Fibroblast of the conjunctiva (primary cell): ENCODE measurements around the gene DCDC2.
"Not testable (repeated sequence)": the region's sequence is repeated elsewhere in the genome, so short reads cannot be mapped to it uniquely, and the experiment has no call there.

ENCODE experiments used
- DNase-seq: peaks from one replicate; pipeline ENCODE4 v3.0.0-alpha.2; 2010; ENCODE audit warnings: low read depth

DCDC2 gene

DNA sequence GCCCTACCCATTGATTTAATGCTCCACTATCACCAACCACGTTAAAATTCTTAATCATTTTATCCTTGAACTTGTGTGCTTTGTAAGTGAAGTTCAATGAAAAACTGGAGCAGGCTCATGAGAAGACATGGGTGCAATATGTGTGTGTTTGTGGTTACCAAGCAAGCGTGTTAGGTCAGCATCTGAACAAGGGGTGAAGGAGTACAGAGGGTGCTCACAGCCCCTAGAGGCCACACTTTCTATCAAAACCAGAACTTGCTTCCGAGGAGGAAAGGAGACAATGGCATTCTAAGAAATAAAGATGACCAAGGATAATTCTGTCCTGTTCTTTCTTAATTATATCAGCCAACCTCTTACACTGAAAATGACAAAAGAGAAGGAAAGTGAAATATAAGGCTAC lies 138.2 kb downstream of the DCDC2 start:
- no peak for DNase-seq

DNA sequence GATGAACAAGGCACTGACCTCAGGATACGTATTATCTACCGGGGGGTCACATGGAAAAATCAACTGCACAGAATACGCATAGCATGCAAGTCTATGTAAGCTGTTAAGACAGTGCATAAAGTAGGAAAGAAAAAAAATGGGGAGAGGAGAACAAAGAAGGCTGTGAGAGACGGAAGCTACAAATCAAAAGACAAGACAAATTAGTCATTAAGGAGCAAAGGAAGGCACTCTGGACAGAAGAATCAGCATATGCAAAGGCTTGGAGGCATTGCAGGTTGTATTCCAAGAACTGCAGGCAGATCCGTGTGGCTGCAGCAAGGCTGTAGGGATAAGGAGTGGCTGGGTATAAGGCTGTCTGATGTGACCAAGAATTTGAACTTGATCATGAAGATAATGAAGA lies 142.9 kb downstream of the DCDC2 start:
- DNase-seq = no peak

DNA sequence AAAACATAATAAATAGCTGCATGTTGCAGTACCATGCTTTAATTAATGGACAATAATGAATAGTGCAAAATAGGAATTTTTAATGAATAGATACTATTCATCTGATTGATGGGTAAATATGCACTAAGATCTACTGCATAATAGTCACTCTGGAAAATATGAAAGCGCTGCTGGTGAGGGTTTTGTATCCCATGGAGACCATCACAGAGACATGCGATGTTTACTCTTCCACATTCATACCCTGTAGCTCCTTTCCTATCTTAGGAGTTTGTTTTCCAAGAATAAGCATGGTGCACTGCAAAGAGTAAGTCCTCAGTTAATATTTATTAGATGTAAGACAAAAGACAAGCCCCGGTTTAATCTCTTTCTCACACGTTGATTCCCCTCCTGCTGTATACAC lies 150.4 kb downstream of the DCDC2 start:
- no peak for DNase-seq

DNA sequence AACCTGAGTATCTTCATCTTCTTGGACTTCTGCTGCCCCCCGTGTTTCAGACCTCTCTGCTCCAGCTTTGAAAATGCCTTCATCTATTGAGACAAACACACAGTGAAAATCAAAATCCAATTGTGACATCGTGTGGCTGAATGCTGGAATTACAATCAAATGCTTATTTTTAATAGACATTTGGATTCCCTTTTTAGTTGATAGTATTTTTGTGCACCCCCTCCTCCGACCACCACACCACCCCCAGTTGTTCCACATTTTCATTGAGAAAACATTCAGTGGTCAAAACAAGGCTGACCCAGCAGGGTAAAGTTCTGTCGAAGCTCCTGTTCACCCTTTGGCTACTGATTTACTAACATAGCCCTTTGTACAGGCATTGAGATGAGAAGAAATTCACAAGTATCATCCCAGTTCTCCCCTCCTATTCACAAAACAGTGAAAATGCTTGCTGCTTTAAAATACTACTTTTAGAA lies 152.8 kb downstream of the DCDC2 start:
- DNase-seq = peak; percentile 21

DNA sequence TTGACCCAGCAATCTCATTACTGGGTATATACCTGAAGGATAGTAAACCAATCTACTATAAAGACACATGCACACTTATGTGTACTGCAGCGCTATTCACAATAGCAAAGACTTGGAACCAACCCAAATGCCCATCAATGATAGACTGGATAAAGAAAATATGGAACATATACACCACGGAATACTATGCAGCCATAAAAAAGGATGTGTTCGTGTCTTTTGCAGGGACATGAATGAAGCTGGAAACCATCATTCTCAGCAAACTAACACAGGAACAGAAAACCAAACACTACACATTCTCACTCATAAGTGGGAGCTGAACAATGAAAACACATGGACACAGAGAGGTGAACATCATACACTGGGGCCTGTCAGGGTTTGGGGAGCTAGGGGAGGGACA lies 153.7 kb downstream of the DCDC2 start:
- DNase-seq = not testable (repeated sequence)

DNA sequence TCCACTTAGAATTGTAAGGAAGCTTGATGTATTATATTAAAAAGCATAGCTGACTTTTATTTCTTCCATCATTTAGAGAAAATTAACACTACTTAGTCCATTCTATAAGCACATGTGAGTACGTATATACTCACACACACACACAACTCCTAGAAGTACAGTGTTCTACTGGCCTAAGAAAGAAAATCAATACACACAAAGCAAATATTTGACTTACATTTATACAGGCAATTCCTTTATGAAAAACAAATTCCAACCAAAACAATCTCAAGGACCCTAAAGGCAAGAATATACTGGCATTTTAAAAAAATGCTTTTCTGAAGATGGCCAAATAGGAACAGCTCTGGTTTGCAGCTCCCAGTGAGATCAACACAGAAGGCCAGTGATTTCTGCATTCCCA lies 160.0 kb downstream of the DCDC2 start:
- DNase-seq = no peak

DNA sequence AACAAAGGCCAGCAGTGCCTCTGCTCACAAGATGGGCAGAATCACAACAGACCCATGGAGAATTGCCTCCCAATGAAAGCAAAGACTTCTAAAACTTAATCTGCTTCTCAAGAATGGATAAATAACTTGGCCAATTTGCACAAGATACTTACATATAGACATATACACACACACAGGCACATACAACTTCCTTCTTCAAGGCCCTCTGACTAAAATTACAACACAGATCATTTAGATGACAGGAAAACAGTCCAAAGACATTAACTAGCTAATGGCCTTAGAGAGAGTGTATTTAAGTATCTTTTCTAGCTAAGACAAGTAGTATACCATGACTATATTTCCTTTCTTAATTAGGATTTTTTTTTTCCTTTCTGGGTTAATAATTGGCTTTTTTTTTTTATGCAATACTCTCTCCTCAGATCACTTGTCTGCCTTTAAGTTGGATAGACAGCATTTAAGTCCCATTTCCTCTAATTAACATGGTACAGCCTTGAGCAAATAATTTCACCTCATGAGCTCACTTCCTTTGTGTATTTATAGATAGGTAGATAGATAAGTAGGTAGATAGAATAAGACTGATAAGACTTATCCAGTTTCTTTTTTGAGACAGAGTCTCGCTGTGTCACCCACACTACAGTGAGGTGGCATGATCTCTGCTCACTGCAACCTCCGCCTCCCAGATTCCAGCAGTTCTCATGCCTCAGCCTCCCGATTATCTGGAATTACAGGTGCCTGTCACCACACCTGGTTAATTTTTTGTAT lies 161.8 kb downstream of the DCDC2 start:
- no peak for DNase-seq

DNA sequence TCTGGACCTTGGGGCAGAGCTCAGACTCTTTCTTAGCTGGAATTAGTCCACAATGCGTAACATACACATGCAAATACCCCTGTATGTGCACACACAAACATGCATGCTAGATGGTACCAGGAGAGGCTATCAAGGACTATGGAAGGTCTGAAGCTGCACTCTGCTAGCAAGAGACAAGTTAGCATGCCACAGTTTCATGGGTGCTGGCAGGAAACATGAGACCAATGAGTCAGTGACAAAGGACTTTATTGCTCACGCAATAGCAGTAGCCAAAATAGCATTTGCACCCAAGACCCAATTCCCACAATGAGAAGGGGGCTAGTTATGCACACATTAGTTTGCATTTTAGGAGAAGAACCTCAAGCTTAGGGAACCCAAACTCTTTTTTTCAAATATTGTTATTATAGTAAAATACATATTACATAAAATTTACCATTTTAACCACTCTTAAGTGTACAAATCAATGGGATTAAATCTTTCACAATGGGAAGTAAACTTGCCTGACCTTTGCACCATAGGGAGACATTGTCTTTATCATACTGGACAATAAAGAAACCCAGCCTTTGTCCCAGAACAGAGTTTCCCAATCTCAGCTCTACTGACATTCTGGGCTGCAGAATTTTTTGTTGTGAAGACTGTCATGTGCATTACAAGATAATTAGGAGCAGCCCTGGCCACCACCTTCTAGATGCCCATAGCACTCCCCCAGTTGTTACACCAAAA lies 162.7 kb downstream of the DCDC2 start:
- no peak for DNase-seq

DNA sequence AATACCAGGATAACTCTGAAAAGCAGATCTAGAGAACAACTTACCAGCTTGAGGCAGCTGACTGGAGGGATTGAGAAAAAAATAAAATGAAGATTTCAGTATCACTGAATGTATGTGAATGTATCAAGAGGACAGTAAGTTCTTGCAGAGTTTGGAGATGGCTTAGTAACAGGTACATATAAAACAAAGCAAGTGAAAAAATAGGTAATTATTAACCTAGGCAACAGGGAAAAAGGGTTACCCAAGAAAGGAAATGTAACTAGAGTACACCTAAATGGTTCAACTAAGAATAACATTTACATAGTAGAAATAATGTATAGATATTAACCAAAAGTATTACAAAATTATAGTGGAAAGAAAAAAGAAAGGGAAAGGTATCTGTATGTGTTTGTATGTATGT lies 164.5 kb downstream of the DCDC2 start:
- DNase-seq = no peak

DNA sequence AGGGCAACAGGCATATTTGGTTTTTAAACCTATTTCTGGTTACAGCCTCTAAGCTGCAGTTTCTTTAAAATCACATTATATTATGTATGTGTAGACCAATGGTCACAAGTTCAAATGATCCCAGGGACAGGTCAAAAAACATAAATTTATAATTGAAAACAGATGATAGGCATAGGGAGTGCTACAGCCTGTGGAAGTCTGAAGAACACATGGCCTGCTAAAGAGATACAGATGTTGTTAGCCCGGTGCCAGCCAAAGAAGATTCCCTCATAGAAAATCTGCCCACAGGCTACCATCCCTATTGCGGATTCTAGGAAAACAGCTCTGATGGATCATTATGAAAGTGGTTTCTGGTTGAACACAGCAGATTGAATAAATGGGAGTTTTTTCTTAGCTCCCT lies 166.5 kb downstream of the DCDC2 start:
- DNase-seq = no peak

DNA sequence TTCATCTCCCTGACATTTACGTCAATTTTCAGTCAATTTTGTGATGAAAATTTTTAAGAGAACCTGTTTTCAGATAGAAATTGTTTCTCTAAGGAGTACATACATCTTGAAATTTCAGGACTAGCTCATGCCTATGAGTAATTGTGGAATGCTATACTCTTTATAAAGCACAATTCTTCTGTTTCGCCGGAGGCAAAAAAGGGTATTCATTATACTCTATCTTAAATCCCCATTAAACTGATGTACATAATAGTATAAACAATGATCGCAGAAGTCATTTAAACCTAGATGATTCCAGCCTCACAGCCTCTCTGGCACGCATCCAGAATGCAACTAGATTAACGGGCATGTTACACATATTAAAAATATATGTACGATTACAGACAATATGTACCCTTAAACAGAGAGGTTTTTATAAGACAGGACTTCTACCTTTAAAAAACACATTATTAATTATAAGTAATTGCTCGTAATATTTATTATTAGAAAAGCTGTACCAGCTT lies 169.2 kb downstream of the DCDC2 start:
- DNase-seq = no peak

DNA sequence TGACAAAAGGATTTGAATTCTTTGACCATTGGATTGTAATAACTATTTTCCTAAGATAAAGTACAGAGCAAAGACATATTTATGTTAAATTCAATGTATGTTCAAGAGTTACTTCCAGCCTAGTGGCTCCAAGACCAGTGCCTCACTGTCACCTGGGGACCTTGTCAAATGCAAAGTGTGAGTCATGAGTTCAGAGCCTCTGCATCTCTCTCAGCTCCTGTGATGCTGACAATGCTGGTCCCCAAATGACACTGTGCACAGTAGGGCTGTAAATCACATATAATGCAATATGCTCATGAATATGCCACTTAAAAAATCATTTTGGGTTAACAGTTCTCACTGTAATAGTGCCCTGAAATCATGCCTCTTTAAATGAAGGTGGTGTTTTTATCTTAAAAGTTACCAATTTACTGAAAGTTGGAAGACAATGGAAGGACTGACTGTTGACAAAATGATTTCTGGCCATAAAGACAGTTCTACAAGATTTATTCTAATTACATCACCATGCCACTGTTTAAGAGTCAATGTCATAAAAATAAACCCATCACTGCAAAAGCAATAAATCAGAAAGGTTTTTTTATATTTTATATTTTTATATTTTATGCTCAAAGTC lies 169.8 kb downstream of the DCDC2 start:
- no peak for DNase-seq

DNA sequence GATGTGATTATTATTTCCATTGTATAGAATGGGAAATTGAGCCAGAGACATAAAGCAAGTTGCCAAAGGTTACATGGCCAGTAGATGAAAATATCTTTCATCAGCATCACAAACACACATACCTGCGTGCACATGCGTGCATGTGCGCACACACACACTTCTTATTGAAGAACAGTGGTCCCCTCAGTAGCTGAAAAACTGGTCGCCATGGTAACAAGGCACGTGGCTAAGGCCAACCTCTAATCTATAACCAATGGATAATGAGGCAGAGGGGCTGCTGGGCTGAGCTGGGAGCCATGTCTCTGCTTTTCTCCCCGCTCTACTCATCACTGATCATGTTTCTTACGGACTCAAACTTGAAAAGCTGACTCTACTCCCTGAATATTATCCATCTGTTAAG lies 171.5 kb downstream of the DCDC2 start:
- DNase-seq = no peak

DNA sequence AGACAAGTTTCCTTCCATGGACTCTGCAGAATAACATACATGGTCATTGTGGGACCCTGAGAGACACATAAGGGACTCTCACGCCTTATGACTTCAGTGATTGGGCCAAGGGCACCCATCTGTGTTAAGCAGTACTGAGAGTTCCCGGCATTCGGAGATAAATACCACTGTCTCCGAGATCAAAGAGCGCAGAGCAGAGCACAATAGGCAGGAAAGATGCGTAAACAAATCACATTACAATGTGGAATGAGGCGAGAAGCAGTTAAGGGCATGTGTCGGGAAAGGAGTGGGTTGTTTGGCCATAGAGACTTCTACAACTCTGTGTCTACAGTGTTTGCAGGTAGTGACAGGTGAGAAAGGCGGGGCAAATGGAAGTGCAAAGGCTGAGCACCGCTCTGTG lies 174.3 kb downstream of the DCDC2 start:
- DNase-seq = no peak

DNA sequence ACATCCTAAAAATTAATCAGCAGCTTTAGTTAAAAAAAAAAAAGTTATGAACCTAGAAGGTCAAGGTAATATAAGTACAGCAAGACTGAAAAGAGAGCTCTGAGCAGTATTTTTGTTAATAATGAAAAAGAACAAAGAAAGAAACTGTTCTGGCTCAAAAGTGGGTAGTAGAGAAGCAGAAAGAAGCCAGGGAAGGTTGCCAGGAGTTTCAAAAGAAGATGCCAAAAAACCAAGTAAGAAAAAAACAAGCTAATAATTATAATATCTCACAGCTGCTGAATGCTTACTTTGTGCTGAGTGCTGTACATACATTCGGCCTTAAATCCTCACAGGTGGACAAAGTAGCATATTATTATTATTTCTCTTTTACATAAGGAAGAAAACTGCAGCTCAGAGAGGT lies 200.0 kb downstream of the DCDC2 start:
- no peak for DNase-seq

DNA sequence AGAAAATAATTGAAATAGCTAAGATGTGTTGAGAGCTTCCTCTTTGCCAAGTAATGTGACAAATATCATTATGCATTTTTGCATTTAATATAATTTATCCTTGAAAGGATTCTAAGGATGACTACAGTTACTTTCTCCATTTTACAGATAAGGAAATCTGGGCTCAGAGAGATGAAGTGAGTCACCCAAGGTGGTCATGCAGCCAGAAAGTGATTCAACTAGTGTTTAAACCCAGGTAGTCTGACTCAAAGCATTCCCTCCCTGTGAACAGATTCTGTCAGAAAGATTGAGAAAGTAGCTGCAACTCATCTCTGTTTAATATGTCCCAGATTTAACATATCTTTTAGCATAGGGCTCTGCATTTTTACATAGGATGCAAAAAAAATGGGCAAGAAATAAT lies 203.7 kb downstream of the DCDC2 start:
- no peak for DNase-seq

DNA sequence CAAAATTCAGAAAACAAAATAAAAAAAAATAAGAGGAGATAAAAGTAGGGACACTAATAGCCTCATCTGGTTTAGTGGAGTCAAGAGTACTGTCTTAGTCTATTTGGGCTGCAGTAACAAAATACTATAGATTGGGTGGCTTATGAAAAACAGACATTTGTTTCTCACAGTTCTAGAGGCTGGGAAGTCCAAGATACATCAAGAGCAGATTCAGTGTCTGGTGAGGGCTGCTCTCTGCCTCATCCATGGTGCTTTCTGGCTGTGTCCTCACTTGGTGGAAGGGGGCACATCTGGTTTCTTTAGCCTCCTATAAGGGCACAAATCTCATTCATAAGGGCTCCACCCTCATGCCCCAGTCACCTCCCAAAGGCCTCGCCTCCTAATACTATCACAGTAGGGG lies 205.8 kb downstream of the DCDC2 start:
- DNase-seq = no peak

DNA sequence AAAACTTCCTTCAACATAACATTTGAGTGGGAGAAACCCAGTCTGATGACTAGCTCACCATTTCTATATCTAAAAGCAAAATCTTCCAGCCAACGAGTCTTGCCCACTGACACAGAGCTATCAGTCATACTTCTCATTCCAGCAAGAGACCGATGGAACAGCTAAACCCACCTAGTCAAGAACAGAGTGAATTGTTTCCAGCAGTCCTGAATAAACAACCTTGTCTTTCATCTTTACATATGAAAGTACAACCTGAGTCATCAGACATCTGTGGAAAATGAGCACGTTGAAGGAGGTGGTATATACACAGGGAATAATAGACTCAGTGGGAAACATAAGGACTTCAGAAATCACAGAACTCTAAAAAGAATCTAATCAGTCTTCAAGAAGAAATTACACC lies 208.0 kb downstream of the DCDC2 start:
- DNase-seq = no peak

DNA sequence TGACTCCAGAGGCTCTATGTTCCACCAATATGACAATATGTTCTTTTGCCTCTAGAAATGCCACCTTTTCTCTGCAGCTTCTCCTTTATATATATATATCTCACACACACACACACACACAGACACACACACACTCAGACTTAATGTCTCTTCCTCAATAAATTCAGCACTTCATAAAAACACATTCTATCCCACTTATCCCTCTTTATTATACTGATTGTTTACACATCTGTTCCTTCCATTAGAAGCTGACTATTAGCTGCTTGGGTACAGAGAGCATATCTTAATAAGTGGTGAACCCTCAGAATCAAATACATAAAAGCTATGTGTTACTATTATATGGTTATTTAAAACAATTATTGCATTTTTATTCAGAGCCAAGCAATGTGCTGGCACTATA lies 208.6 kb downstream of the DCDC2 start:
- no peak for DNase-seq

DNA sequence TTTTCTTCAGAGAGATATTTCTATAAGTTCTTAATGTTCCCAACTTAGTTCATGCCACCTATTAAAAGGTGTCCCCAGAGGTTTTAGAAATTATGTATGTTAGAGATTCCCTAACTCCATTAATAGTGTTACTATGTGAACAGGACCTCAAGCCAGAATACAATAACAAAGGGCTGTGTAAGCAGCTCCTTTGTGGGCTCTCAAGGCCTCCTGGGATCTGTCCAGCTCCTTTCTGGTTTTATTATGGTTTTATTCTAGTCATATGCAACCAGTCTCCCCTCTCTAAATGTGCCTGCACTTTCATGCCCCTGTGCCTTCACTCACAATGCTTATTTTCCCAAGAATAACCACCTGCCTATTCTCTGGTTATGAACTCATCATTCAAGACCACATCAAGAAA lies 209.2 kb downstream of the DCDC2 start:
- DNase-seq = no peak

DNA sequence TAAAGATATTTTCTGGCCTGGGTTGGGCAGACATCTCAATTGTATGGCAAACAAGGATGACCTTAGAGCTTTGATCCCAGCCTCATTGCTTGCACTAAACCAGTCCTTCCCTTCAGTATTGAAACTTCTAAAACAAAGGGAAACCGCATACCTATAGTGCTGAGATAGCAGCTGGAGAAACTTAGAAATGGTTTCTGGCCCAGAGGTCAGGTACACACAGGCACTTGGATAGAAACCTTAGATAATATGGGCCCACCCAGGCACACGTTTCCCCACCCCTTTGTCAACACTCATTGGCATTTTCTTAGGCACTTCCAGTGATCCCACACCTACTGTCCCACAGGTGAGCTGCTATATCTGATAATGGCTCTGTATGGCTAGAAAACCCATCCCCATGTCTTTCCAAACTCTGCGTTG lies 209.7 kb downstream of the DCDC2 start:
- DNase-seq = no peak

DNA sequence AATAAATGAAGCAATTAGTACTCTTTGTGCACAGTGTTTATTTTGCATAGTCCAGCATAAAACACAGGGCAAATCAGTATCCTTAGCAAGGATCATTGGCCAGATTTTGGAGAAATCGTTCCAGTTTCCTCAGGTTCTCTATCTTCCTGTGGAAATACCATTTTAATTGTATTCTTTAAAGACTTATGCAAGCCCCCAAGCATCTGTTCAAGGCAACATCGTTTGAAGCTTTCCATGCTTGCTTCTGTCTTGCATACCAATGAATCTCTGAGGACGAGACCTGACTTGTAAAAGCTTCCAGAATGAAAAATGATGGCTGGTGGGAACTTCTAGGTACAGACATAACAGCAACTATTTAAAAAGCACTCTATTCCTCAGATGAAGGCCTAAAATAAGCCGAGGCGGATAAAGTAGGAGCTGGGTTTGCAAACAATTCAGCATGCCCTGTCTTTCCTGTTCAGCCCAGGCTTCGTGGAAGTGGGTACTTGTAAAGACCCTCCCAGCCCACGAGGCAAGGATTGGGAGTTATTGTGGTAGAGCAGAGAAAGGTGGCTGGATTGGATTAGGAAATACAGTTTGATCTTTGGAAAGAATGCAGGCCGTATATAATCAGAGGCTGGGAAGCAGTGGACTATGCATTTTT lies 210.2 kb downstream of the DCDC2 start:
- no peak for DNase-seq

DNA sequence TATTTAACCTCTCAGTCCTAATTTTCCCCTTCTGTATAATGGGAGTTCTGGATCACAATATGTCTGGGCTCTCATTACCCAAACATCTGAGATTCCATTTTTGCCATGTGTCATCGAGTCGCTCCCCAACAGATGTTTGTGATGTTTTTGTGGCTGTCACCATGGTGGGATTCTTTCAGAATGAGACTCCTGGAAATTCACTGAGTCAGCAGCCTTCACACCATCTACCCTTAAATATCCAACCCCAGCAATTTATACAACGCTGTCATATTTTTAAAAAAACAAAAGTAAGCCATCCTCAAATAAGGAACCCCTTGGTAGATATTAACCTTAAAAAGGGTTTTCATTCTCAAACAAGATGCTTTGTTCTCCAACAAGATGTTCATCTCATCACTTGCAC lies 211.0 kb downstream of the DCDC2 start:
- no peak for DNase-seq
